Liver (tissue), 9 donors: ENCODE results near the gene NUDT14. TPM values are rescaled to one million over a fixed set of nuclear protein-coding genes. Genes with fewer than 3 reads are reported as not detected.

Experiments
- DNase-seq: peaks from one replicate; pipeline ENCODE4 v3.0.0-alpha.2; 2017; ENCODE audit warnings: low spot score
- H3K27ac ChIP-seq, 2 donors: one replicate each; pipeline ENCODE4 v1.7.0; 2013; ENCODE audit warnings: inconsistent platforms in 2 of 2, low read length in 2 of 2, control low read depth in 1 of 2, low read depth in 1 of 2, mild to moderate bottlenecking in 1 of 2
- H3K27me3 ChIP-seq, 4 donors: one replicate each; pipeline versions ENCODE4 v1.6.1 to v1.7.0; 2013; ENCODE audit warnings: low read length in 3 of 4, inconsistent platforms in 1 of 4, mild to moderate bottlenecking in 1 of 4, moderate library complexity in 1 of 4; ENCODE audit not compliant: control insufficient read depth in 4 of 4, insufficient read depth in 4 of 4
- H3K36me3 ChIP-seq, 4 donors: one replicate each; pipeline versions ENCODE4 v1.6.1 to v1.7.0; 2013; ENCODE audit warnings: low read length in 3 of 4, mild to moderate bottlenecking in 3 of 4, low read depth in 1 of 4, moderate library complexity in 1 of 4; ENCODE audit not compliant: control insufficient read depth in 4 of 4, insufficient read depth in 3 of 4
- H3K4me1 ChIP-seq, 4 donors: one replicate each; pipeline versions ENCODE4 v1.6.1 to v1.7.0; 2013; ENCODE audit warnings: low read length in 3 of 4, mild to moderate bottlenecking in 3 of 4, moderate library complexity in 1 of 4; ENCODE audit not compliant: control insufficient read depth in 4 of 4, insufficient read depth in 4 of 4
- H3K4me3 ChIP-seq, 3 donors: one replicate each; pipeline versions ENCODE4 v1.6.1 to v1.7.0; 2013; ENCODE audit warnings: low read length in 3 of 3, control low read depth in 1 of 3, low read depth in 1 of 3, mild to moderate bottlenecking in 1 of 3
- H3K9ac ChIP-seq, 2 donors: one replicate each; pipeline ENCODE4 v1.7.0; 2013; ENCODE audit warnings: low read length in 2 of 2, mild to moderate bottlenecking in 2 of 2, moderate library complexity in 2 of 2, control low read depth in 1 of 2, low read depth in 1 of 2
- H3K9me3 ChIP-seq, 4 donors: one replicate each; pipeline versions ENCODE4 v1.6.1 to v1.7.0; 2013; ENCODE audit warnings: low read length in 3 of 4; ENCODE audit not compliant: control insufficient read depth in 4 of 4
- EGR1 ChIP-seq, 2 donors: IDR thresholded peaks; 2 replicates each; pipeline ENCODE4 v1.6.1; 2016 to 2018; ENCODE audit warnings: antibody characterized with exemption in 2 of 2, low read depth in 2 of 2
- FOXA1 ChIP-seq: IDR thresholded peaks from 2 replicates; pipeline ENCODE4 v1.6.1; 2016; ENCODE audit warnings: antibody characterized with exemption
- FOXA2 ChIP-seq: IDR thresholded peaks from 2 replicates; pipeline ENCODE4 v1.6.1; 2016; ENCODE audit warnings: antibody characterized with exemption
- GABPA ChIP-seq, 2 donors: IDR thresholded peaks in 1 of 2; conservative IDR thresholded peaks in 1 of 2; 2 replicates each; pipeline ENCODE4 v1.6.1; 2016; ENCODE audit warnings: antibody characterized with exemption in 2 of 2, mild to moderate bottlenecking in 1 of 2, moderate library complexity in 1 of 2
- HNF4G ChIP-seq: IDR thresholded peaks from 2 replicates; pipeline ENCODE4 v1.6.1; 2016; ENCODE audit warnings: antibody characterized with exemption
- JUND ChIP-seq, 2 donors: IDR thresholded peaks; 2 replicates each; pipeline ENCODE4 v1.6.1; 2016; ENCODE audit warnings: antibody characterized with exemption in 2 of 2
- NR2F2 ChIP-seq: IDR thresholded peaks from 2 replicates; pipeline ENCODE4 v1.6.1; 2016; ENCODE audit warnings: antibody characterized with exemption
- RAD21 ChIP-seq, 2 donors: IDR thresholded peaks; 2 replicates each; pipeline ENCODE4 v1.6.1; 2016; ENCODE audit warnings: antibody characterized with exemption in 2 of 2, mild to moderate bottlenecking in 2 of 2
- RXRA ChIP-seq, 2 donors: IDR thresholded peaks; 2 replicates each; pipeline ENCODE4 v1.6.1; 2017 to 2018; ENCODE audit warnings: antibody characterized with exemption in 2 of 2, mild to moderate bottlenecking in 1 of 2
- SP1 ChIP-seq: IDR thresholded peaks from 2 replicates; pipeline ENCODE4 v1.6.1; 2018; ENCODE audit warnings: antibody characterized with exemption, mild to moderate bottlenecking
- TAF1 ChIP-seq: conservative IDR thresholded peaks from 2 replicates; pipeline ENCODE4 v1.6.1; 2016; ENCODE audit warnings: antibody characterized with exemption, mild to moderate bottlenecking
- YY1 ChIP-seq: IDR thresholded peaks from 2 replicates; pipeline ENCODE4 v1.6.1; 2016; ENCODE audit warnings: antibody characterized with exemption, mild to moderate bottlenecking
- WGBS: extraction: QIAGEN DNeasy Blood & Tissue Kit; methylation state at CpG from one replicate; pipeline ENCODE4 v1.1.7; 2013; 5-methylcytosine and 5-hydroxymethylcytosine counted together
- polyA plus RNA-seq, 2 donors: library from polyadenylated mRNA; stranded (reverse) in 1 of 2; unstranded in 1 of 2; fragments of 200-250 nt in 1 of 2; fragments of >200 nt in 1 of 2; fragmentation: Nextera tagmentation in 1 of 2; extraction: Ambion mirVana in 1 of 2; gene quantifications; one replicate each; pipeline versions ENCODE4 v1.2.1 to v1.2.3, GENCODE V29; 2013 to 2015
- total RNA-seq, 2 donors: library from RNA; depleted of rRNA; stranded (reverse); fragments of >200 nt; gene quantifications; one replicate each; pipeline ENCODE4 v1.2.3, GENCODE V29; 2014
- TF ChIP-seq, protein P1 (sequence below): IDR thresholded peaks from 2 replicates; pipeline ENCODE4 v1.6.1; 2016; ENCODE audit warnings: antibody characterized with exemption
- TF ChIP-seq, protein P2 (sequence below): IDR thresholded peaks from 2 replicates; pipeline ENCODE4 v1.6.1; 2016; ENCODE audit warnings: antibody characterized with exemption, mild to moderate bottlenecking
- TF ChIP-seq, protein P3 (sequence below): fragments of 150-350 bp; IDR thresholded peaks from 2 replicates; pipeline ENCODE4 v1.5.1; 2017; ENCODE audit warnings: improper control_type of control experiment, low read depth, low read length; ENCODE audit not compliant: missing input control
- donor health status: healthy.
- donor health status: healthy.
- donor health status: healthy.
- donor health status: healthy.
- donor health status: healthy.

The NUDT14 gene
- total and polyA plus RNA-seq, 4 donors = 3.8 to 24.2 (median 8.0) TPM

DNA sequence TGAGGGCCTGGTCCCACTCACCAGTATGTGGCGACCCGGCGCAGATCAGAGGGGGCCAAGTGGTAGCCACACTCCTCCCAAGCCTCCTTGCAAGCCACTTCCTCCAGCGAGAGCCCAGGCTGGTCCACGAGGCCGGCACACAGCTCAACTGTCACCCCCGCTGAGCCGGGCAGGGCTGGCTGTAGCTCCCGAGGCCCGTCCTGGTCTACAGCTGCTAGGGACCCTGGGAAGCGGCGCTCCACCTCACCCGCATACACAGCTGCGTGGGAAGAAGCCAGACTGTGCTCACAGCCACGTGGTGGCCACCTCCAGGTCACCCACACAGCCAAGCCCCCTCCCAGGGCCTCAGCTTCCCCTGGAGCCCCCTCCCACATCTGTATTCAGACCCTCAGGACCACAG lies 4.6 kb downstream of the NUDT14 start:
- TF ChIP-seq HNF4G = no peak
- TF ChIP-seq JUND (IDR thresholded peaks at IDR 0.05) = no peak
- TF ChIP-seq, protein P1, sequence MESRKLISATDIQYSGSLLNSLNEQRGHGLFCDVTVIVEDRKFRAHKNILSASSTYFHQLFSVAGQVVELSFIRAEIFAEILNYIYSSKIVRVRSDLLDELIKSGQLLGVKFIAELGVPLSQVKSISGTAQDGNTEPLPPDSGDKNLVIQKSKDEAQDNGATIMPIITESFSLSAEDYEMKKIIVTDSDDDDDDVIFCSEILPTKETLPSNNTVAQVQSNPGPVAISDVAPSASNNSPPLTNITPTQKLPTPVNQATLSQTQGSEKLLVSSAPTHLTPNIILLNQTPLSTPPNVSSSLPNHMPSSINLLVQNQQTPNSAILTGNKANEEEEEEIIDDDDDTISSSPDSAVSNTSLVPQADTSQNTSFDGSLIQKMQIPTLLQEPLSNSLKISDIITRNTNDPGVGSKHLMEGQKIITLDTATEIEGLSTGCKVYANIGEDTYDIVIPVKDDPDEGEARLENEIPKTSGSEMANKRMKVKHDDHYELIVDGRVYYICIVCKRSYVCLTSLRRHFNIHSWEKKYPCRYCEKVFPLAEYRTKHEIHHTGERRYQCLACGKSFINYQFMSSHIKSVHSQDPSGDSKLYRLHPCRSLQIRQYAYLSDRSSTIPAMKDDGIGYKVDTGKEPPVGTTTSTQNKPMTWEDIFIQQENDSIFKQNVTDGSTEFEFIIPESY = no peak
- no peak for TF ChIP-seq NR2F2
- TF ChIP-seq SP1 = no peak
- TF ChIP-seq RXRA (IDR thresholded peaks at IDR 0.05) = no peak
- no peak for TF ChIP-seq RAD21 (IDR thresholded peaks at IDR 0.05)
- Histone ChIP-seq H3K9me3 (no peaks in the 10 kb centered on the region), H3K4me1 (peaks cover 2 to 24% (median 10%) of the 10 kb centered on the region in 4 donors), H3K27me3 (no peaks in the 10 kb centered on the region), H3K4me3 (no peak overlapping the region), H3K9ac (no peak overlapping the region), H3K36me3 (no peaks in the 10 kb centered on the region), H3K27ac (no peak overlapping the region)
- no peak for DNase-seq
- WGBS = 90% methylated on average over 15 of the region's 15 CpGs

DNA sequence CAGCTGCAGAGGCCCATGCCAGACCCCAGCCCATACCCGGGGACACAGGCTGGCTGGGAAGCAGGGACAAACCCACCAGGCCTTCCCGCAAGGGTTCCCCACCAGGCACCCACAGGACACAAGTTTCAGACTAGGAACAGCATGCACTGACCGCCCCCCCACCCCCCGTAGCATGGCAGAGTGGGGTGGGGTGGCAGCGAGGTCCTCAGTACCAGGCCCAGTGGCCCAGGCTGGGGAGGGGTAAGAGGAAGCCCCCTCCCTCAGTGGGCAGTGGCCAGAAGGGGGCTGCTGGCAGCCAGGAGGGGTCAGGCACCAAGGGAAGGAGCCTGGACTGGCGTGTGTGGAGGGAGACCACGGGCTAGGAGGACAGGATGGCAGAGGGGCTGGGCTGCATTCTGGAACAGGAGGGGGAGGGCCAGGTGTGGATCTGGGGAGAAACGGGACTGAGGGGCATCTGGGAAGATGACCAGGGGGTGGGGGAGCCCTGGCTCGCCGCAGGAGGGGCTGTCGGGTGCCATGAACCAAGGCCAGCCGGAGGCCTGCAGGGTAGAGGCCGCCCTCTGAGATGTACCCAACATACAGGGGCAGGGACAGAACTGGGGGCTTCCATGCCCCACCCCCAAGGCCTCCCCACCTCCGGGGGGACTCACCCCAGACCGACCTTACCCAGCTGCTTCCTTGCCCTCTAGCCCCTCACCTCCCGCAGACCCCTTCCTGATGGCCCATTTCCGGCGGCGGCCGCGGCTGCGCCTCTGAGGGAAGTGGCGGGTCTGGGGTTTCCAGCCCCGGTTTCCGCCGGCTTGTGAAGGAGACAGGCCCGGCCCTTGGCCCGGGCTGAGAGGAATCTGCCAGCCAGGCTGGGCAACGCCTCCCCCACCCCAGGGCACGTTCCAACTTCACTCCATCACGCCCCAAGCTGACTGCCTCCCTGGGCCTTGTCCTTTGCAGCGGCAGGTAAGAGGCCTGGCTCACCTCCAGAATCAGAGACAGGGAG lies 6.9 kb downstream of the NUDT14 start:
- Histone ChIP-seq H3K27ac (no peak overlapping the region), H3K27me3 (peaks cover 0 to 3% (median 0%) of the 10 kb centered on the region in 4 donors), H3K4me3 (no peak overlapping the region), H3K36me3 (no peaks in the 10 kb centered on the region), H3K4me1 (peaks cover 0 to 13% (median 6%) of the 10 kb centered on the region in 4 donors), H3K9me3 (no peaks in the 10 kb centered on the region), H3K9ac (no peak overlapping the region)
- TF ChIP-seq NR2F2 = peak; percentile 79
- TF ChIP-seq YY1 = no peak
- no peak for DNase-seq
- WGBS = 79% methylated on average over 32 of the region's 32 CpGs

DNA sequence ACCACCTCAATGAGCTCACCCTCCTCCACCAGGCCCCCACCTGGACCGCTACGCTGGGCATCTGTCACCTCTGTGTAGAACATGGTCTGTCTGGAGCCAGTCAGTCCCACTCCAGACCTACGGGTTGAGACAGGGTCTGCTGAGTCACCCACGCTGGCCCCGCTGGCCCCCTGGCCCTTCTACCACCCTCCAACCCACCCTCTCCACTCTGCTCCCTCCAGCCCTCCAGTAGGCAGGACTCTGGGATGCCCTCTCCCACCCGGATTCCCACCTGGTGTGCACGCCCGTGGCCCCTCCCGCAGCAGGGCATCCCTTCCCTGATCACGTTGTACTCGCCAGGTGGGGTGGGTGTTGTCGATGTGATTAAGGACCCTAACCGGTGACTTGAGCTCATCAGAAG lies 8.0 kb downstream of the NUDT14 start:
- Histone ChIP-seq H3K4me1 (peaks cover 0 to 11% (median 7%) of the 10 kb centered on the region in 4 donors), H3K36me3 (no peaks in the 10 kb centered on the region), H3K27me3 (peaks cover 0 to 3% (median 0%) of the 10 kb centered on the region in 4 donors), H3K9me3 (no peaks in the 10 kb centered on the region), H3K9ac (no peak overlapping the region), H3K4me3 (no peak overlapping the region), H3K27ac (no peak overlapping the region)
- WGBS = 93% methylated on average over 13 of the region's 13 CpGs
- TF ChIP-seq TAF1 = no peak
- TF ChIP-seq, protein P2, sequence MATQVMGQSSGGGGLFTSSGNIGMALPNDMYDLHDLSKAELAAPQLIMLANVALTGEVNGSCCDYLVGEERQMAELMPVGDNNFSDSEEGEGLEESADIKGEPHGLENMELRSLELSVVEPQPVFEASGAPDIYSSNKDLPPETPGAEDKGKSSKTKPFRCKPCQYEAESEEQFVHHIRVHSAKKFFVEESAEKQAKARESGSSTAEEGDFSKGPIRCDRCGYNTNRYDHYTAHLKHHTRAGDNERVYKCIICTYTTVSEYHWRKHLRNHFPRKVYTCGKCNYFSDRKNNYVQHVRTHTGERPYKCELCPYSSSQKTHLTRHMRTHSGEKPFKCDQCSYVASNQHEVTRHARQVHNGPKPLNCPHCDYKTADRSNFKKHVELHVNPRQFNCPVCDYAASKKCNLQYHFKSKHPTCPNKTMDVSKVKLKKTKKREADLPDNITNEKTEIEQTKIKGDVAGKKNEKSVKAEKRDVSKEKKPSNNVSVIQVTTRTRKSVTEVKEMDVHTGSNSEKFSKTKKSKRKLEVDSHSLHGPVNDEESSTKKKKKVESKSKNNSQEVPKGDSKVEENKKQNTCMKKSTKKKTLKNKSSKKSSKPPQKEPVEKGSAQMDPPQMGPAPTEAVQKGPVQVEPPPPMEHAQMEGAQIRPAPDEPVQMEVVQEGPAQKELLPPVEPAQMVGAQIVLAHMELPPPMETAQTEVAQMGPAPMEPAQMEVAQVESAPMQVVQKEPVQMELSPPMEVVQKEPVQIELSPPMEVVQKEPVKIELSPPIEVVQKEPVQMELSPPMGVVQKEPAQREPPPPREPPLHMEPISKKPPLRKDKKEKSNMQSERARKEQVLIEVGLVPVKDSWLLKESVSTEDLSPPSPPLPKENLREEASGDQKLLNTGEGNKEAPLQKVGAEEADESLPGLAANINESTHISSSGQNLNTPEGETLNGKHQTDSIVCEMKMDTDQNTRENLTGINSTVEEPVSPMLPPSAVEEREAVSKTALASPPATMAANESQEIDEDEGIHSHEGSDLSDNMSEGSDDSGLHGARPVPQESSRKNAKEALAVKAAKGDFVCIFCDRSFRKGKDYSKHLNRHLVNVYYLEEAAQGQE = no peak
- no peak for TF ChIP-seq NR2F2
- TF ChIP-seq, protein P1 = no peak
- TF ChIP-seq SP1 = no peak
- TF ChIP-seq FOXA1 = no peak
- no peak for TF ChIP-seq EGR1 (IDR thresholded peaks at IDR 0.05; ENCODE audit: low read depth in 2 of 2)
- no peak for TF ChIP-seq FOXA2
- TF ChIP-seq RXRA (IDR thresholded peaks at IDR 0.05) = no peak
- no peak for TF ChIP-seq JUND (IDR thresholded peaks at IDR 0.05)
- TF ChIP-seq RAD21 (IDR thresholded peaks at IDR 0.05) = no peak
- TF ChIP-seq, protein P3, sequence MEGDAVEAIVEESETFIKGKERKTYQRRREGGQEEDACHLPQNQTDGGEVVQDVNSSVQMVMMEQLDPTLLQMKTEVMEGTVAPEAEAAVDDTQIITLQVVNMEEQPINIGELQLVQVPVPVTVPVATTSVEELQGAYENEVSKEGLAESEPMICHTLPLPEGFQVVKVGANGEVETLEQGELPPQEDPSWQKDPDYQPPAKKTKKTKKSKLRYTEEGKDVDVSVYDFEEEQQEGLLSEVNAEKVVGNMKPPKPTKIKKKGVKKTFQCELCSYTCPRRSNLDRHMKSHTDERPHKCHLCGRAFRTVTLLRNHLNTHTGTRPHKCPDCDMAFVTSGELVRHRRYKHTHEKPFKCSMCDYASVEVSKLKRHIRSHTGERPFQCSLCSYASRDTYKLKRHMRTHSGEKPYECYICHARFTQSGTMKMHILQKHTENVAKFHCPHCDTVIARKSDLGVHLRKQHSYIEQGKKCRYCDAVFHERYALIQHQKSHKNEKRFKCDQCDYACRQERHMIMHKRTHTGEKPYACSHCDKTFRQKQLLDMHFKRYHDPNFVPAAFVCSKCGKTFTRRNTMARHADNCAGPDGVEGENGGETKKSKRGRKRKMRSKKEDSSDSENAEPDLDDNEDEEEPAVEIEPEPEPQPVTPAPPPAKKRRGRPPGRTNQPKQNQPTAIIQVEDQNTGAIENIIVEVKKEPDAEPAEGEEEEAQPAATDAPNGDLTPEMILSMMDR = no peak
- TF ChIP-seq GABPA (IDR thresholded peaks at IDR 0.05 in 1 of 2, conservative IDR thresholded peaks at IDR 0.05 in 1 of 2) = no peak
- TF ChIP-seq HNF4G = no peak
- DNase-seq = no peak
